ENCODE data around the gene NCAPD3. TPM values are rescaled to one million over a fixed set of nuclear protein-coding genes. Genes with fewer than 3 reads are reported as not detected.

NCAPD3 gene
- total and polyA plus RNA-seq, 9 of the 15 experiments (the other 6 are each of a cell fraction or from before 2014, with no cell fraction given): 23.6 to 80.6 (median 58.6) TPM

DNA sequence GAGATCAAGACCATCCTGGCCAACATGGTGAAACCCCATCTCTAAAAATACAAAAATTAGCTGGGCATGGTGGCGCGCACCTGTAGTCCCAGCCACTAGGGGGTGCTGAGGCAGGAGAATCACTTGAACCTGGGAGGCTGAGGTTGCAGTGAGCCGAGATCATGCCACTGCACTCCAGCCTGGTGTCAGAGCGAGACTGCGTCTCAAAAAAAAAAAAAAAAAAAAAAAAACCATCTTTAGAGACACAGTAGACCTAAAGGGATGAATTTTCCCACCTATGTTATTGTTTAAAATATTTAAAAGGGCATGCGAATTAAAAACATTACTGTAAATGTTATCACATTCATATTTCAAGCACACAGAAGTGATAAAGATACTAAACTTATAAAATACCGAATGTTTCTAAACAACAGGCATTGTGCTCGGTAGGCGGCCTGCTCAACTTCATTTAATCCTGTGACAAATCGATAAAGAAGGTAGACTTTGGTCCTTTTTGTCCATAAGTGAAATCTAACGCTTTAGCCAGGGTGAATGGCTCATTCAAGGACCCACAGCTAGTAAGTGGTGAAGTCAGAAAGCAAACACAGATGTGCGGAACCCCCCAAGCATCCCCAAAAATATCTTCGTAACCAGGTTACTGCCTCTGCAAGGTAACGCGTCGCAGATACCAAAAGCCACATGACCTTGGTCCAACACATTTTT lies 16.1 kb downstream of the NCAPD3 start (continued):
- TF ChIP-seq, protein P1, sequence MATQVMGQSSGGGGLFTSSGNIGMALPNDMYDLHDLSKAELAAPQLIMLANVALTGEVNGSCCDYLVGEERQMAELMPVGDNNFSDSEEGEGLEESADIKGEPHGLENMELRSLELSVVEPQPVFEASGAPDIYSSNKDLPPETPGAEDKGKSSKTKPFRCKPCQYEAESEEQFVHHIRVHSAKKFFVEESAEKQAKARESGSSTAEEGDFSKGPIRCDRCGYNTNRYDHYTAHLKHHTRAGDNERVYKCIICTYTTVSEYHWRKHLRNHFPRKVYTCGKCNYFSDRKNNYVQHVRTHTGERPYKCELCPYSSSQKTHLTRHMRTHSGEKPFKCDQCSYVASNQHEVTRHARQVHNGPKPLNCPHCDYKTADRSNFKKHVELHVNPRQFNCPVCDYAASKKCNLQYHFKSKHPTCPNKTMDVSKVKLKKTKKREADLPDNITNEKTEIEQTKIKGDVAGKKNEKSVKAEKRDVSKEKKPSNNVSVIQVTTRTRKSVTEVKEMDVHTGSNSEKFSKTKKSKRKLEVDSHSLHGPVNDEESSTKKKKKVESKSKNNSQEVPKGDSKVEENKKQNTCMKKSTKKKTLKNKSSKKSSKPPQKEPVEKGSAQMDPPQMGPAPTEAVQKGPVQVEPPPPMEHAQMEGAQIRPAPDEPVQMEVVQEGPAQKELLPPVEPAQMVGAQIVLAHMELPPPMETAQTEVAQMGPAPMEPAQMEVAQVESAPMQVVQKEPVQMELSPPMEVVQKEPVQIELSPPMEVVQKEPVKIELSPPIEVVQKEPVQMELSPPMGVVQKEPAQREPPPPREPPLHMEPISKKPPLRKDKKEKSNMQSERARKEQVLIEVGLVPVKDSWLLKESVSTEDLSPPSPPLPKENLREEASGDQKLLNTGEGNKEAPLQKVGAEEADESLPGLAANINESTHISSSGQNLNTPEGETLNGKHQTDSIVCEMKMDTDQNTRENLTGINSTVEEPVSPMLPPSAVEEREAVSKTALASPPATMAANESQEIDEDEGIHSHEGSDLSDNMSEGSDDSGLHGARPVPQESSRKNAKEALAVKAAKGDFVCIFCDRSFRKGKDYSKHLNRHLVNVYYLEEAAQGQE (IDR thresholded peaks at IDR 0.05; ENCODE audit: borderline replicate concordance): peak; percentile 36; the same call in 1 of the 2 replicates
- TF ChIP-seq, protein P1 (CRISPR knock-in tag; IDR thresholded peaks at IDR 0.05; ENCODE audit: low read depth): no peak
- TF ChIP-seq NFATC3 (IDR thresholded peaks at IDR 0.05) (no peak), ZNF644 (tag; IDR thresholded peaks at IDR 0.05; ENCODE audit: low read depth) (no peak), TCF7L2 (IDR thresholded peaks at IDR 0.05; ENCODE audit: low read depth, low read length) (no peak), MYC (IDR thresholded peaks at IDR 0.05; ENCODE audit: low read depth, low read length) (no peak), MYC (CRISPR knock-in tag; IDR thresholded peaks at IDR 0.05; ENCODE audit: borderline replicate concordance, low read depth) (no peak)
- TF ChIP-seq, protein P2, sequence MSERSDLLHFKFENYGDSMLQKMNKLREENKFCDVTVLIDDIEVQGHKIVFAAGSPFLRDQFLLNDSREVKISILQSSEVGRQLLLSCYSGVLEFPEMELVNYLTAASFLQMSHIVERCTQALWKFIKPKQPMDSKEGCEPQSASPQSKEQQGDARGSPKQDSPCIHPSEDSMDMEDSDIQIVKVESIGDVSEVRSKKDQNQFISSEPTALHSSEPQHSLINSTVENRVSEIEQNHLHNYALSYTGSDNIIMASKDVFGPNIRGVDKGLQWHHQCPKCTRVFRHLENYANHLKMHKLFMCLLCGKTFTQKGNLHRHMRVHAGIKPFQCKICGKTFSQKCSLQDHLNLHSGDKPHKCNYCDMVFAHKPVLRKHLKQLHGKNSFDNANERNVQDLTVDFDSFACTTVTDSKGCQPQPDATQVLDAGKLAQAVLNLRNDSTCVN (CRISPR knock-in tag; IDR thresholded peaks at IDR 0.05): no peak
- TF ChIP-seq, protein P3, sequence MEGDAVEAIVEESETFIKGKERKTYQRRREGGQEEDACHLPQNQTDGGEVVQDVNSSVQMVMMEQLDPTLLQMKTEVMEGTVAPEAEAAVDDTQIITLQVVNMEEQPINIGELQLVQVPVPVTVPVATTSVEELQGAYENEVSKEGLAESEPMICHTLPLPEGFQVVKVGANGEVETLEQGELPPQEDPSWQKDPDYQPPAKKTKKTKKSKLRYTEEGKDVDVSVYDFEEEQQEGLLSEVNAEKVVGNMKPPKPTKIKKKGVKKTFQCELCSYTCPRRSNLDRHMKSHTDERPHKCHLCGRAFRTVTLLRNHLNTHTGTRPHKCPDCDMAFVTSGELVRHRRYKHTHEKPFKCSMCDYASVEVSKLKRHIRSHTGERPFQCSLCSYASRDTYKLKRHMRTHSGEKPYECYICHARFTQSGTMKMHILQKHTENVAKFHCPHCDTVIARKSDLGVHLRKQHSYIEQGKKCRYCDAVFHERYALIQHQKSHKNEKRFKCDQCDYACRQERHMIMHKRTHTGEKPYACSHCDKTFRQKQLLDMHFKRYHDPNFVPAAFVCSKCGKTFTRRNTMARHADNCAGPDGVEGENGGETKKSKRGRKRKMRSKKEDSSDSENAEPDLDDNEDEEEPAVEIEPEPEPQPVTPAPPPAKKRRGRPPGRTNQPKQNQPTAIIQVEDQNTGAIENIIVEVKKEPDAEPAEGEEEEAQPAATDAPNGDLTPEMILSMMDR (IDR thresholded peaks at IDR 0.05 in 2 of 3, conservative IDR thresholded peaks at IDR 0.05 in 1 of 3; ENCODE audit: insufficient read depth in 2 of 3, low read depth in 1 of 3, low read length in 3 of 3): peak; percentile 42 to 68 (median 45); a peak in 5 of 6 replicates
- TF ChIP-seq, protein P4, sequence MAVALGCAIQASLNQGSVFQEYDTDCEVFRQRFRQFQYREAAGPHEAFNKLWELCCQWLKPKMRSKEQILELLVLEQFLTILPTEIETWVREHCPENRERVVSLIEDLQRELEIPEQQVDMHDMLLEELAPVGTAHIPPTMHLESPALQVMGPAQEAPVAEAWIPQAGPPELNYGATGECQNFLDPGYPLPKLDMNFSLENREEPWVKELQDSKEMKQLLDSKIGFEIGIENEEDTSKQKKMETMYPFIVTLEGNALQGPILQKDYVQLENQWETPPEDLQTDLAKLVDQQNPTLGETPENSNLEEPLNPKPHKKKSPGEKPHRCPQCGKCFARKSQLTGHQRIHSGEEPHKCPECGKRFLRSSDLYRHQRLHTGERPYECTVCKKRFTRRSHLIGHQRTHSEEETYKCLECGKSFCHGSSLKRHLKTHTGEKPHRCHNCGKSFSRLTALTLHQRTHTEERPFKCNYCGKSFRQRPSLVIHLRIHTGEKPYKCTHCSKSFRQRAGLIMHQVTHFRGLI (CRISPR knock-in tag; IDR thresholded peaks at IDR 0.05): no peak
